Effector CD4-positive, alpha-beta T cell (primary cell): ENCODE data around the gene RHOG.
"Not testable (repeated sequence)": the region's sequence is repeated elsewhere in the genome, so short reads cannot be mapped to it uniquely, and the experiment has no call there.

Experiments used
- DNase-seq: peaks from one replicate; pipeline ENCODE4 v3.0.0-alpha.2; 2020
- total RNA-seq: gene quantifications from one replicate; lab custom pipeline; 2026; lab: John Stamatoyannopoulos, UW

RHOG gene
- 83.7 reads per million, percentile 79 among the genes with 10 or more reads in this experiment for total RNA-seq

- DNase-seq: peak; percentile 50
Measured at GRCh38 chr11:3840870-3841425, at the start of gene RHOG. Gene RHOG, minus strand, starts transcription at chr11:3840959. Its CDS starts 12,821 bp downstream, at chr11:3828138.

GRCh38 chr11:3890014-3890413 lies 49.3 kb upstream of the RHOG start:
- no peak for DNase-seq

- DNase-seq: no peak
Measured at GRCh38 chr11:3888876-3889275, 48.1 kb upstream of the RHOG start.

- no peak for DNase-seq
Measured at GRCh38 chr11:3886985-3887384, 46.2 kb upstream of the RHOG start.

GRCh38 chr11:3885855-3886254 lies 45.1 kb upstream of the RHOG start:
- DNase-seq: no peak

- no peak for DNase-seq
Measured at GRCh38 chr11:3882655-3883054, 41.9 kb upstream of the RHOG start.

GRCh38 chr11:3880724-3881123 lies 40.0 kb upstream of the RHOG start:
- DNase-seq: no peak

GRCh38 chr11:3879967-3880542 lies 39.3 kb upstream of the RHOG start:
- DNase-seq: no peak

GRCh38 chr11:3879216-3879966 lies 38.6 kb upstream of the RHOG start:
- no peak for DNase-seq

- no peak for DNase-seq
Measured at GRCh38 chr11:3878258-3878584, 37.5 kb upstream of the RHOG start.

- DNase-seq: no peak
Measured at GRCh38 chr11:3877364-3878257, 36.9 kb upstream of the RHOG start.

GRCh38 chr11:3876613-3877012 lies 35.9 kb upstream of the RHOG start:
- no peak for DNase-seq

GRCh38 chr11:3873712-3874349 lies 33.1 kb upstream of the RHOG start:
- DNase-seq: no peak

GRCh38 chr11:3867209-3868091 lies 26.7 kb upstream of the RHOG start:
- DNase-seq: no peak

- no peak for DNase-seq
Measured at GRCh38 chr11:3866836-3867208, 26.1 kb upstream of the RHOG start.

- DNase-seq: no peak
Measured at GRCh38 chr11:3866206-3866605, 25.4 kb upstream of the RHOG start.

- DNase-seq: no peak
Measured at GRCh38 chr11:3865388-3866193, 24.8 kb upstream of the RHOG start.

GRCh38 chr11:3861683-3862082 lies 20.9 kb upstream of the RHOG start:
- no peak for DNase-seq

- not testable (repeated sequence) for DNase-seq
Measured at GRCh38 chr11:3860898-3861393, 20.2 kb upstream of the RHOG start.

- no peak for DNase-seq
Measured at GRCh38 chr11:3860375-3860774, 19.6 kb upstream of the RHOG start.
